Ecto neural progenitor cell (in vitro differentiated cells): ENCODE data around the gene ATE1.

Experiments
- DNase-seq: peaks from one replicate; pipeline ENCODE4 v3.0.0-alpha.2; 2018; ENCODE audit warnings: low spot score

Gene ATE1

GRCh38 chr10:121695731-121696464, 231.9 kb downstream of the ATE1 start:
- DNase-seq: no peak

GRCh38 chr10:121694966-121695643, 232.7 kb downstream of the ATE1 start:
- no peak for DNase-seq

- DNase-seq: no peak
Observed at GRCh38 chr10:121694327-121694965, 233.4 kb downstream of the ATE1 start.

- no peak for DNase-seq
Observed at GRCh38 chr10:121692626-121693025, 235.2 kb downstream of the ATE1 start.

GRCh38 chr10:121690970-121691369, 236.9 kb downstream of the ATE1 start:
- DNase-seq: no peak
